ENCODE measurements around the gene ZNHIT1. TPM values are rescaled to one million over a fixed set of nuclear protein-coding genes. Genes with fewer than 3 reads are reported as not detected.

Gene ZNHIT1
- total RNA-seq, result 10 to 100 TPM; 47.0 to 88.1 (median 51.3) TPM
- polyA plus RNA-seq, result 100 to 1,000 TPM in 1 of 2 donors, 10 to 100 TPM in 1; 89.8 to 156 TPM
- long read RNA-seq, donor 1, transcript ZNHIT1-201 (5 exons, 1,225 nt), result major isoform, 50 of 55 reads
- long read RNA-seq, donor 1, partial matches to known transcripts, result 0 of 55 reads
- long read RNA-seq, donor 1, other reads (novel, unspliced or antisense), result 3 of 55 reads
- long read RNA-seq, donor 2, transcript ZNHIT1-201 (5 exons, 1,225 nt), result major isoform, 49 of 56 reads
- long read RNA-seq, donor 2, partial matches to known transcripts, result 1 of 56 reads
- long read RNA-seq, donor 2, other reads (novel, unspliced or antisense), result 3 of 56 reads
- long read RNA-seq, donor 3, transcript ZNHIT1-201 (5 exons, 1,225 nt), result major isoform, 32 of 41 reads
- long read RNA-seq, donor 3, partial matches to known transcripts, result 1 of 41 reads
- long read RNA-seq, donor 3, other reads (novel, unspliced or antisense), result 7 of 41 reads

- Histone ChIP-seq H3K27me3 (no peaks in the 10 kb centered on the region), H3K36me3 (peaks cover 0 to 48% (median 27%) of the 10 kb centered on the region in 9 donors), H3K9me3 (no peaks in the 10 kb centered on the region), H3K4me1 (peaks cover 4 to 48% (median 31%) of the 10 kb centered on the region in 12 donors), H3K27ac (peak within 1 kb of the TSS; percentile 82 to 97 (median 90)), H3K4me3 (peak within 1 kb of the TSS; percentile 53 to 95 (median 80))
- ATAC-seq (peak; percentile 91 to 96 (median 94)), DNase-seq (peak; percentile 96 to 99 (median 97))
- TF ChIP-seq CTCF (IDR thresholded peaks at IDR 0.05), result peak in 9 of 12 donors; percentile 9 to 53 (median 23)
- TF ChIP-seq POLR2A (IDR thresholded peaks at IDR 0.05), result peak in 1 of 2 donors; percentile 37
- WGBS, 4 donors, result 1% methylated on average over 30 to 57 of the region's 57 CpGs
- intact Hi-C loops (cut with DNase I), result loop anchor here in 9 of 10 donors (1.0 to 10.0 kb wide), 5 partner anchors 21 to 67 kb away; partner anchors contain the start of gene FIS1 (in 3 of the 9)
Measured at GRCh38 chr7:101217388-101218235, at the start of gene ZNHIT1, which contains the start of gene PLOD3. ZNHIT1 (plus strand) TSS chr7:101218165; CDS start chr7:101218196, 31 bp downstream. PLOD3 (minus strand) TSS chr7:101217581; CDS start chr7:101217274, 307 bp downstream.

GRCh38 chr7:101168412-101169049 lies 49.4 kb upstream of the ZNHIT1 start:
- 2 to 7% (median 5%) methylated on average over 6 of the region's 6 CpGs for WGBS, 4 donors
- no peak for TF ChIP-seq POLR2A (IDR thresholded peaks at IDR 0.05)
- no peak for TF ChIP-seq CTCF (IDR thresholded peaks at IDR 0.05)
- no peaks in the 10 kb centered on the region for H3K36me3 ChIP-seq
- intact Hi-C loops (cut with DNase I), result loop anchor here in 2 of 10 donors (2.0 kb wide), 2 partner anchors 24 to 72 kb away; no protein-coding TSS in a partner anchor
- ATAC-seq (no peak), DNase-seq (no peak)
- peaks cover 69 to 100% (median 96%) of the 10 kb centered on the region in 9 donors for H3K27me3 ChIP-seq
- H3K4me1 ChIP-seq, result peaks cover 0 to 60% (median 43%) of the 10 kb centered on the region in 12 donors
- no peak overlapping the region for H3K4me3 ChIP-seq
- no peaks in the 10 kb centered on the region for H3K9me3 ChIP-seq
- no peak overlapping the region for H3K27ac ChIP-seq

- no peak for DNase-seq
- no peak for TF ChIP-seq POLR2A (IDR thresholded peaks at IDR 0.05)
- no peak for TF ChIP-seq CTCF (IDR thresholded peaks at IDR 0.05)
- intact Hi-C loops (cut with DNase I), result loop anchor here in 2 of 10 donors (2.0 kb wide), 2 partner anchors 24 to 72 kb away; no protein-coding TSS in a partner anchor
- Histone ChIP-seq H3K36me3 (no peaks in the 10 kb centered on the region), H3K27ac (no peak overlapping the region), H3K4me1 (peaks cover 0 to 60% (median 37%) of the 10 kb centered on the region in 12 donors), H3K9me3 (no peaks in the 10 kb centered on the region), H3K4me3 (no peak overlapping the region), H3K27me3 (peaks cover 69 to 100% (median 96%) of the 10 kb centered on the region in 9 donors)
- 2 to 4% (median 2%) methylated on average over 18 of the region's 18 CpGs for WGBS, 4 donors
- ATAC-seq, result no peak
Measured at GRCh38 chr7:101169110-101169837, 48.7 kb upstream of the ZNHIT1 start.
